ENCODE measurements around the gene TEAD3. TPM values are rescaled to one million over a fixed set of nuclear protein-coding genes. Genes with fewer than 3 reads are reported as not detected.
A peak's percentile ranks its signal among the peaks of the same experiment; 100 is the strongest.

The TEAD3 gene
- total RNA-seq, 6 experiments from 2014 or later: 5.2 to 8.5 (median 6.9) TPM

- Histone ChIP-seq H3K4me3 (peak overlapping the region in 2 of 3 donors; percentile 64 to 88), H3K36me3 (no peaks in the 10 kb centered on the region), H3K27me3 (no peaks in the 10 kb centered on the region), H3K27ac (no peak overlapping the region), H3K4me1 (peaks cover 0 to 21% (median 0%) of the 10 kb centered on the region in 4 donors), H3K9me3 (no peaks in the 10 kb centered on the region)
- TF ChIP-seq POLR2A (IDR thresholded peaks at IDR 0.05) (no peak), CTCF (IDR thresholded peaks at IDR 0.05) (no peak)
- ATAC-seq: no peak
- DNase-seq: no peak
- intact Hi-C loops (cut with DNase I): loop anchor here in 1 of 2 donors (5.0 kb wide), 1 partner anchor 109 kb away; the partner anchor contains the start of gene PPARD
- 17% methylated on average over 20 of the region's 20 CpGs for WGBS (ENCODE audit: insufficient coverage, low coverage, low lambda C conversion rate, missing lambda C conversion rate)
Observed at GRCh38 chr6:35451354-35452182, 45.3 kb downstream of the TEAD3 start.

- peaks cover 0 to 20% (median 0%) of the 10 kb centered on the region in 4 donors for H3K4me1 ChIP-seq
- no peak for DNase-seq
- WGBS (ENCODE audit: insufficient coverage, low coverage, low lambda C conversion rate, missing lambda C conversion rate): 7% methylated on average over 5 of the region's 14 CpGs
- H3K4me3 ChIP-seq: no peak overlapping the region
- H3K9me3 ChIP-seq: no peaks in the 10 kb centered on the region
- H3K27me3 ChIP-seq: no peaks in the 10 kb centered on the region
- TF ChIP-seq POLR2A (IDR thresholded peaks at IDR 0.05): no peak
- TF ChIP-seq CTCF (IDR thresholded peaks at IDR 0.05): peak; percentile 67 to 85 (median 74)
- intact Hi-C loops (cut with DNase I): loop anchor here in 1 of 2 donors (5.0 kb wide), 1 partner anchor 107 kb away; the partner anchor contains the start of gene PPARD
- no peak overlapping the region for H3K27ac ChIP-seq
- H3K36me3 ChIP-seq: no peaks in the 10 kb centered on the region
- peak; percentile 74 to 77 (median 76) for ATAC-seq
Observed at GRCh38 chr6:35449287-35449881, 47.5 kb downstream of the TEAD3 start.

- no peak overlapping the region for H3K4me3 ChIP-seq
- intact Hi-C loops (cut with DNase I): loop anchor here in 1 of 2 donors (5.0 kb wide), 1 partner anchor 106 kb away; the partner anchor contains the start of gene PPARD
- no peak for DNase-seq
- peaks cover 0 to 9% (median 0%) of the 10 kb centered on the region in 4 donors for H3K4me1 ChIP-seq
- H3K9me3 ChIP-seq: no peaks in the 10 kb centered on the region
- WGBS (ENCODE audit: insufficient coverage, low coverage, low lambda C conversion rate, missing lambda C conversion rate): 63% methylated on average over 7 of the region's 7 CpGs
- no peak overlapping the region for H3K27ac ChIP-seq
- ATAC-seq: no peak
- no peaks in the 10 kb centered on the region for H3K36me3 ChIP-seq
- TF ChIP-seq POLR2A (IDR thresholded peaks at IDR 0.05) (no peak), CTCF (IDR thresholded peaks at IDR 0.05) (no peak)
- no peaks in the 10 kb centered on the region for H3K27me3 ChIP-seq
Observed at GRCh38 chr6:35448191-35448590, 48.7 kb downstream of the TEAD3 start.

GRCh38 chr6:35445691-35446090, 51.2 kb downstream of the TEAD3 start:
- H3K4me1 ChIP-seq: no peaks in the 10 kb centered on the region
- TF ChIP-seq CTCF (IDR thresholded peaks at IDR 0.05) (no peak), POLR2A (IDR thresholded peaks at IDR 0.05) (no peak)
- DNase-seq (no peak), ATAC-seq (no peak)
- WGBS (ENCODE audit: insufficient coverage, low coverage, low lambda C conversion rate, missing lambda C conversion rate): 67% methylated on average over 5 of the region's 7 CpGs
- no peak overlapping the region for H3K4me3 ChIP-seq
- H3K27ac ChIP-seq: no peak overlapping the region
- H3K9me3 ChIP-seq: no peaks in the 10 kb centered on the region
- intact Hi-C loops (cut with DNase I): loop anchor here in 1 of 2 donors (5.0 kb wide), 1 partner anchor 103 kb away; the partner anchor contains the start of gene PPARD
- H3K36me3 ChIP-seq: no peaks in the 10 kb centered on the region
- no peaks in the 10 kb centered on the region for H3K27me3 ChIP-seq

All from right lobe of liver (tissue), 6 donors.